IPS DF 6.9 (cell line): ENCODE data around the gene TESK1.
"Not testable (repeated sequence)": the region's sequence is repeated elsewhere in the genome, so short reads cannot be mapped to it uniquely, and the experiment has no call there.

Source experiments
- DNase-seq: peaks from one replicate; pipeline ENCODE4 v3.0.0-alpha.2; 2013; ENCODE audit warnings: low read depth, low spot score
- H3K27ac ChIP-seq: one replicate; pipeline ENCODE4 v1.5.1; 2013; ENCODE audit warnings: low read length, control low read depth
- H3K27me3 ChIP-seq: 2 replicates; pipeline ENCODE4 v1.6.1; 2013; ENCODE audit warnings: mild to moderate bottlenecking, low read length; ENCODE audit not compliant: control insufficient read depth, insufficient read depth
- H3K36me3 ChIP-seq: 2 replicates; pipeline ENCODE4 v1.6.1; 2013; ENCODE audit warnings: low read length; ENCODE audit not compliant: control insufficient read depth, insufficient read depth
- H3K4me1 ChIP-seq: 2 replicates; pipeline ENCODE4 v1.6.1; 2013; ENCODE audit warnings: low read length; ENCODE audit not compliant: control insufficient read depth, insufficient read depth
- H3K4me3 ChIP-seq: 2 replicates; pipeline ENCODE4 v1.5.1; 2013; ENCODE audit warnings: mild to moderate bottlenecking, low read length
- H3K9me3 ChIP-seq: 2 replicates; pipeline ENCODE4 v1.6.1; 2013; ENCODE audit warnings: low read length, inconsistent platforms; ENCODE audit not compliant: control insufficient read depth, insufficient read depth
- WGBS: extraction: QIAGEN DNeasy Blood & Tissue Kit; methylation state at CpG from one replicate; pipeline ENCODE4 v1.1.7; 2013; ENCODE audit warnings: mixed read lengths, missing lambda C conversion rate; ENCODE audit not compliant: insufficient read length, insufficient coverage; 5-methylcytosine and 5-hydroxymethylcytosine counted together

TESK1 gene

GRCh38 chr9:35603986-35604577, 980 bp upstream of the TESK1 start:
- H3K27me3 ChIP-seq, result no peaks in the 10 kb centered on the region
- no CpG with 5 or more reads among the region's 41 CpGs for WGBS
- H3K4me1 ChIP-seq, result peaks cover 7% of the 10 kb centered on the region
- H3K36me3 ChIP-seq, result no peaks in the 10 kb centered on the region
- H3K9me3 ChIP-seq, result no peaks in the 10 kb centered on the region
- peak overlapping the region; percentile 53; the same call in 1 of the 2 replicates for H3K4me3 ChIP-seq
- DNase-seq, result peak; percentile 98
- H3K27ac ChIP-seq, result no peak overlapping the region

- WGBS, result no CpG with 5 or more reads among the region's 76 CpGs
- Histone ChIP-seq H3K27ac (no peak overlapping the region), H3K27me3 (no peaks in the 10 kb centered on the region), H3K9me3 (no peaks in the 10 kb centered on the region), H3K4me3 (peak overlapping the region; percentile 53), H3K4me1 (peaks cover 1% of the 10 kb centered on the region; the same call in 1 of the 2 replicates), H3K36me3 (0 out of 2 replicates have a peak, but pooled peaks cover 3% of the 10 kb centered on the region)
- DNase-seq, result no peak
Measured at GRCh38 chr9:35605351-35606137, 482 bp downstream of the TESK1 start.

- Histone ChIP-seq H3K36me3 (0 out of 2 replicates have a peak, but pooled peaks cover 3% of the 10 kb centered on the region), H3K27me3 (no peaks in the 10 kb centered on the region), H3K9me3 (no peaks in the 10 kb centered on the region), H3K4me1 (peaks cover 1% of the 10 kb centered on the region; the same call in 1 of the 2 replicates), H3K27ac (no peak overlapping the region), H3K4me3 (peak overlapping the region; percentile 53; the same call in 1 of the 2 replicates)
- no peak for DNase-seq
- no CpG with 5 or more reads among the region's 5 CpGs for WGBS
Measured at GRCh38 chr9:35606138-35606504, 1.1 kb downstream of the TESK1 start.

- no peak overlapping the region for H3K27ac ChIP-seq
- H3K4me1 ChIP-seq, result peaks cover 1% of the 10 kb centered on the region; the same call in 1 of the 2 replicates
- H3K4me3 ChIP-seq, result no peak overlapping the region
- WGBS, result no CpG with 5 or more reads among the region's 7 CpGs
- 0 out of 2 replicates have a peak, but pooled peaks cover 3% of the 10 kb centered on the region for H3K36me3 ChIP-seq
- DNase-seq, result no peak
- H3K27me3 ChIP-seq, result no peaks in the 10 kb centered on the region
- no peaks in the 10 kb centered on the region for H3K9me3 ChIP-seq
Measured at GRCh38 chr9:35606726-35607125, 1.7 kb downstream of the TESK1 start.

- H3K4me1 ChIP-seq, result peaks cover 1% of the 10 kb centered on the region; the same call in 1 of the 2 replicates
- WGBS, result no CpG with 5 or more reads among the region's 7 CpGs
- no peak overlapping the region for H3K27ac ChIP-seq
- H3K4me3 ChIP-seq, result no peak overlapping the region
- H3K27me3 ChIP-seq, result no peaks in the 10 kb centered on the region
- H3K9me3 ChIP-seq, result no peaks in the 10 kb centered on the region
- H3K36me3 ChIP-seq, result 0 out of 2 replicates have a peak, but pooled peaks cover 3% of the 10 kb centered on the region
- no peak for DNase-seq
Measured at GRCh38 chr9:35608221-35608620, 3.2 kb downstream of the TESK1 start.

- H3K36me3 ChIP-seq, result 0 out of 2 replicates have a peak, but pooled peaks cover 3% of the 10 kb centered on the region
- no peaks in the 10 kb centered on the region for H3K9me3 ChIP-seq
- no peak for DNase-seq
- H3K27ac ChIP-seq, result no peak overlapping the region
- WGBS, result no CpG with 5 or more reads among the region's 31 CpGs
- H3K27me3 ChIP-seq, result no peaks in the 10 kb centered on the region
- H3K4me1 ChIP-seq, result peaks cover 1% of the 10 kb centered on the region; the same call in 1 of the 2 replicates
- no peak overlapping the region for H3K4me3 ChIP-seq
Measured at GRCh38 chr9:35609001-35609819, 4.1 kb downstream of the TESK1 start.

GRCh38 chr9:35609820-35610163, 4.7 kb downstream of the TESK1 start:
- whole genome bisulfite sequencing, result no CpG with 5 or more reads among the region's 13 CpGs
- no peak for DNase-seq
- no peaks in the 10 kb centered on the region for H3K27me3 ChIP-seq
- H3K9me3 ChIP-seq, result no peaks in the 10 kb centered on the region
- peaks cover 1% of the 10 kb centered on the region; the same call in 1 of the 2 replicates for H3K4me1 ChIP-seq
- no peak overlapping the region for H3K27ac ChIP-seq
- H3K4me3 ChIP-seq, result no peak overlapping the region
- 0 out of 2 replicates have a peak, but pooled peaks cover 3% of the 10 kb centered on the region for H3K36me3 ChIP-seq

GRCh38 chr9:35611230-35611797, 6.3 kb downstream of the TESK1 start:
- Histone ChIP-seq H3K4me1 (no peaks in the 10 kb centered on the region), H3K36me3 (0 out of 2 replicates have a peak, but pooled peaks cover 3% of the 10 kb centered on the region)
- no CpG with 5 or more reads among the region's 8 CpGs for WGBS

GRCh38 chr9:35612066-35612465, 7.0 kb downstream of the TESK1 start:
- not testable (repeated sequence) for H3K27ac ChIP-seq, H3K36me3 ChIP-seq, DNase-seq, H3K27me3 ChIP-seq, H3K4me1 ChIP-seq, H3K4me3 ChIP-seq, H3K9me3 ChIP-seq
- WGBS, result no CpG with 5 or more reads among the region's 4 CpGs

More at GRCh38 chr9:35611230-35611797, 6.3 kb downstream of the TESK1 start:
- H3K27me3 ChIP-seq, result no peaks in the 10 kb centered on the region
- DNase-seq, result no peak
- H3K4me3 ChIP-seq, result no peak overlapping the region
- no peak overlapping the region for H3K27ac ChIP-seq
- no peaks in the 10 kb centered on the region for H3K9me3 ChIP-seq

- no peaks in the 10 kb centered on the region for H3K27me3 ChIP-seq
- no peak overlapping the region for H3K27ac ChIP-seq
- no CpG with 5 or more reads among the region's 2 CpGs for WGBS
- H3K36me3 ChIP-seq, result 0 out of 2 replicates have a peak, but pooled peaks cover 3% of the 10 kb centered on the region
- DNase-seq, result no peak
- no peaks in the 10 kb centered on the region for H3K4me1 ChIP-seq
- no peaks in the 10 kb centered on the region for H3K9me3 ChIP-seq
- no peak overlapping the region for H3K4me3 ChIP-seq
Measured at GRCh38 chr9:35612843-35613242, 7.8 kb downstream of the TESK1 start.
